Activated T-helper 17 cell treated with anti-CD3 and anti-CD28 coated beads, Interleukin-2, amount 50 U/mL, for 72 hours (primary cell): Measurements from ENCODE around the gene ARHGEF38. TPM values are rescaled to one million over a fixed set of nuclear protein-coding genes. Genes with fewer than 3 reads are reported as not detected.

Experiments used
- ATAC-seq: fragments of 150-1000 bp; cut with Tn5 transposase; replicated peaks from 2 replicates; pipeline ENCODE4 v1.10.0; 2021; ENCODE audit warnings: mild to moderate bottlenecking, moderate library complexity
- H3K27ac Mint-ChIP-seq: one replicate; pipeline ENCODE4 v1.8.0; 2022; ENCODE audit warnings: mixed read lengths
- H3K27me3 Mint-ChIP-seq: one replicate; pipeline ENCODE4 v1.8.0; 2022; ENCODE audit warnings: mixed read lengths
- H3K36me3 Mint-ChIP-seq: one replicate; pipeline ENCODE4 v1.8.0; 2022; ENCODE audit warnings: low read depth, mild to moderate bottlenecking, mixed read lengths
- H3K4me1 Mint-ChIP-seq: one replicate; pipeline ENCODE4 v1.8.0; 2022; ENCODE audit warnings: mixed read lengths
- H3K4me3 Mint-ChIP-seq: one replicate; pipeline ENCODE4 v1.8.0; 2022; ENCODE audit warnings: mild to moderate bottlenecking, mixed read lengths
- H3K9me3 Mint-ChIP-seq: one replicate; pipeline ENCODE4 v1.8.0; 2022; ENCODE audit warnings: mixed read lengths
- total RNA-seq, 2 donors: library from RNA; stranded (reverse); gene quantifications; one replicate each; pipeline ENCODE4 v1.2.3, GENCODE V29; 2022

Gene ARHGEF38, protein sequence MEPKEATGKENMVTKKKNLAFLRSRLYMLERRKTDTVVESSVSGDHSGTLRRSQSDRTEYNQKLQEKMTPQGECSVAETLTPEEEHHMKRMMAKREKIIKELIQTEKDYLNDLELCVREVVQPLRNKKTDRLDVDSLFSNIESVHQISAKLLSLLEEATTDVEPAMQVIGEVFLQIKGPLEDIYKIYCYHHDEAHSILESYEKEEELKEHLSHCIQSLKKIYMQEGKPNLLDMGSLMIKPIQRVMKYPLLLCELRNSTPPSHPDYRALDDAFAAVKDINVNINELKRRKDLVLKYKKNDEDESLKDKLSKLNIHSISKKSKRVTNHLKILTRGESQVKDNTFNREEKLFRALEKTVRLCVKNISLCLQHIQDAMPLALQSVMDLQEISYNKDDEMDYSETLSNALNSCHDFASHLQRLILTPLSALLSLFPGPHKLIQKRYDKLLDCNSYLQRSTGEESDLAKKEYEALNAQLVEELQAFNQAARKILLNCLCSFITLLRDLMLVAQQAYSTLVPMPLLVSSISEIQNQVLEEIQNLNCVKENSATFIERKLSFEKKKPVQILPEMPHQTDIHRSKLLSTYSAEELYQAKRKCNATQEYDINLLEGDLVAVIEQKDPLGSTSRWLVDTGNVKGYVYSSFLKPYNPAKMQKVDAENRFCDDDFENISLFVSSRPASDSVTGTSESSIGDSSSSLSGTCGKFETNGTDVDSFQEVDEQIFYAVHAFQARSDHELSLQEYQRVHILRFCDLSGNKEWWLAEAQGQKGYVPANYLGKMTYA
- not detected for total RNA-seq

DNA sequence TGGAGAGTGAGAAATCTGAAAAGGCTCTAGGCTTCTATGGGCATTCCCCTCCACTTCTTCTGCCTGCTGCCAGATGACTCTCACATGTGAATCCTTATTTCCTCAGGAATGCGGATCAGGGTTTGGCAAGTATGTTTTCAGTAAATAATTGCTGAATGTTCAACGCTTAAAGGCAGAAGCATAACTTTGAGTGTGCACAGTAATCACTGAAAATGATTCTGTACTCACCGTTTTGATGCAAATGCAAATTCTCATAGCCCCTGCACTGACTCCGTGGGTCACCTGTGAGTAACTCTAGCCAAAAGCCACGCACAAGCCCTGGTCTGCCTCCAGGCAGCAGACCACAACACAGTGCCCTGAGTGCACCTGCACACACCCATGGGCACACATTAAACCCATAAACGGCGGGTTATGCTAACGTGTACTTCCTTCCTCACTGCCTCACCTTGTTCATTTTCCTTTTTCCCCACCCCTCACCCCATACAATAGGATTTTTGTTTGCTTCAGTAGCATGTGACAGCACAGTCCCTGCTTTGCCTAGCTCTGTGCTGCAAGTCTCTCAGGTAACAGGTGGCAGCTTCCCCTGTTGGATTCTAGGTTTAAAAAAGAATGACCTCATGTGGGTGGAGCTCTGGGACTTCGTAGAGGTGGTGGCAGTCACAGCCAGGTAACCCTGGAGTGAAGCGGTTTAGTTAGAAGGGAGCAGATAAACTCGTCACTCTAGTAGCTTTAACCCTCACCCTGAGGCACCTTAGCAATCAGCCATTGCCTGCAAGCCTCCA lies at the start of gene ARHGEF38:
ARHGEF38 (plus strand) TSS at position 656 of the 782 bp plus-strand sequence. CDS start 146 bp downstream, outside the sequence.
- Mint-ChIP-seq H3K4me3 (no peak within 1 kb of the TSS), H3K27ac (no peak within 1 kb of the TSS), H3K9me3 (no peaks in the 10 kb centered on the region), H3K4me1 (peaks cover 3% of the 10 kb centered on the region), H3K36me3 (no peaks in the 10 kb centered on the region), H3K27me3 (peaks cover 6% of the 10 kb centered on the region)
- no peak for ATAC-seq

DNA sequence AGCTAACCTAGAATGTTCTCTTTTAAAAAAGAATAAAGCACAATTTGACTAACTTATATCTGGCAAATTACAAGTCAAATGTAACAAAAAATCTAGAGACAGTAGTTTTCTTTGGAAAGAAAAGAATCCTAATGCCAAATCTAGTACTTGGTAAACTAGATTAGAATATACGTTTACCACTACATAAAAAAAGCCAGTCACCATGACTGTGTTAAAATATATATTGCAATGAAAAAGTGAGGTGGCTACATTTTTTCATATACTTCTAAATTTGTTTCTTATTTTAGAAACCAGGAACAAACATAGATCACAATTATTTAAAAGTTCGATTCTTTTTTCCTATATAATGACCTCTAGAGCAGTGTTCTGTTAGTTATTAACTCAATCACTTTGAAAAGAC lies 48.9 kb upstream of the ARHGEF38 start:
- no peaks in the 10 kb centered on the region for H3K27me3 Mint-ChIP-seq
- H3K9me3 Mint-ChIP-seq, result no peaks in the 10 kb centered on the region
- no peak for ATAC-seq
- H3K4me1 Mint-ChIP-seq, result no peaks in the 10 kb centered on the region
- H3K36me3 Mint-ChIP-seq, result no peaks in the 10 kb centered on the region
- H3K4me3 Mint-ChIP-seq, result no peak overlapping the region
- H3K27ac Mint-ChIP-seq, result no peak overlapping the region

DNA sequence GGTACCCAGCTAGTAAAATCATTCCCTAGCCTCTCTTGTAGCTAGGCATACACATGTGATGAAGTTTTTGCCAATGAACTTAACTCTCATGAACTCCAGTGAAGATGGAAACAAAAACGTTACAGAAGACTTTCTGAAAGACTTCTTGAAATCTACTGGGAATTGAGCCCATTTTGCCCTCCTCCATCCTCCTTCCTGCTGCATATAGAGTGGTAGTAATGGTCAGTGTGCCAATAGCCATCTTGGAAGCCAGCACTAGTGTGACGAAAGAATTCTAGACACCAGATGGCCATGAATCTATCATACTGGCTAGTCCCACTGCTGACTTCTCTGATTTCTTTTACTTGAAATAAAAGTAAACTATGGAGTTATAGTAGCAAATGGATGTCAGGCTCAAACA lies 47.7 kb upstream of the ARHGEF38 start:
- Mint-ChIP-seq H3K27ac (no peak overlapping the region), H3K27me3 (no peaks in the 10 kb centered on the region), H3K9me3 (no peaks in the 10 kb centered on the region), H3K36me3 (no peaks in the 10 kb centered on the region), H3K4me3 (no peak overlapping the region), H3K4me1 (no peaks in the 10 kb centered on the region)
- no peak for ATAC-seq

DNA sequence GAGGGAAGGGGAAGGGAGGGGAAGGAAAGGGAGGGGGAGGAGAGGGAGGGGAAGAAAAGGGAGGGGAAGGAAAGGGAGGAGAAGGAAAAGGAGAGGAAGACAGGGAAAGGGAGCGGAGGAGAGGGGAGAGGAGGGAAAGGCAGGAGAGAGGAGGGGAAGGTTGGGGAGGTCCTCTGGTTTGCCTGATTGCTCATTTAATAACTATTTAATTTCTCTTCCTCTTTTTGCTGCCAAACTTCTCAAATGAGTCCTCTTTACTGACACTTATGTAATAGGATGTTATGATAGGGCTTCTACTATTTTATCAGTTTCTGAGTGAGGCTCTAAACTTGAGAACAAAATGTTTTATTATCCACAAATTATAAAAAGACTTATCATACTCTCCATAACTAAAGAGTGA lies 43.1 kb upstream of the ARHGEF38 start:
- H3K4me3 Mint-ChIP-seq, result no peak overlapping the region
- H3K27me3 Mint-ChIP-seq, result peaks cover 6% of the 10 kb centered on the region
- no peaks in the 10 kb centered on the region for H3K36me3 Mint-ChIP-seq
- H3K9me3 Mint-ChIP-seq, result peaks cover 7% of the 10 kb centered on the region
- ATAC-seq, result no peak
- no peaks in the 10 kb centered on the region for H3K4me1 Mint-ChIP-seq
- H3K27ac Mint-ChIP-seq, result no peak overlapping the region

DNA sequence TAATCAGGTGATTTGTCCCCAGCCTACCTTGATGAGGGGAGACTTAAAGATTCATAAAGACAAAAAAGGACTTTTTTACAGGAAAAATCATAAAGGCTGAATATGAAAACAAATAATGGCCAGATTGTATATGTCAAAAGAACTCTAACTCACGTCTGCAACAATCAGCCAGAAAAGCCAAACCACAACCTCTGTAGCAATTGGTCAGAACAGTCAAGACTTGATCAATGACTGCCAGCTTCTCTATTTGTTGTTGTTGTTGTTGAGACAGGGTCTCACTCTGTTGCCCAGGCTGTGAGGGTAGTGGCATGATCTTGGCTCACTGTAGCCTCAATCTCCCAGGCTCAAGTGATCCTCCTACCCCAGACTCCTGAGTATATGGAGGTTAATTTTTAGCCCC lies 42.7 kb upstream of the ARHGEF38 start:
- ATAC-seq, result no peak
- peaks cover 7% of the 10 kb centered on the region for H3K9me3 Mint-ChIP-seq

DNA sequence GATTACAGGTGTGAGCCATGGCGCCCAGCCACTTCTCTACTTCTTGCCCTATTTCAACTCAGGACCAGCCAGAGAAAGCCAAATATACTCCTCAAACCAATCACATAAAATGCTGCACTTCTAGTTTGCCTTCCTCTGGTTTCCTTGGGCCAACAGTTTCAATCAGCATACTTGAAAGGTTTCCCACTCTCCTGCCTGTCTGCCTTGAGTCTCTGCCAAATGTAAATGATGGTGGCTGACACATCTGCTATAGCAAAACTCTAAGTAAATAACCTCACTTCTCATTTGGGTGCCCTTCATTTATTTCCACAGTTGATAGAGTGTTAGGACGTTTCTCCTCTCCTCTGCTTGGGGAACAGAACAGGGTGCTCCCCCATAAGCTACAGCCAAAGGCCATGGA lies 42.2 kb upstream of the ARHGEF38 start:
- Mint-ChIP-seq H3K36me3 (no peaks in the 10 kb centered on the region), H3K27me3 (peaks cover 8% of the 10 kb centered on the region), H3K9me3 (peaks cover 7% of the 10 kb centered on the region), H3K27ac (no peak overlapping the region), H3K4me3 (no peak overlapping the region), H3K4me1 (no peaks in the 10 kb centered on the region)
- ATAC-seq, result no peak

More for the DNA sequence above, 42.7 kb upstream of the ARHGEF38 start:
- Mint-ChIP-seq H3K27me3 (peaks cover 6% of the 10 kb centered on the region), H3K36me3 (no peaks in the 10 kb centered on the region), H3K4me3 (no peak overlapping the region), H3K4me1 (no peaks in the 10 kb centered on the region), H3K27ac (no peak overlapping the region)

DNA sequence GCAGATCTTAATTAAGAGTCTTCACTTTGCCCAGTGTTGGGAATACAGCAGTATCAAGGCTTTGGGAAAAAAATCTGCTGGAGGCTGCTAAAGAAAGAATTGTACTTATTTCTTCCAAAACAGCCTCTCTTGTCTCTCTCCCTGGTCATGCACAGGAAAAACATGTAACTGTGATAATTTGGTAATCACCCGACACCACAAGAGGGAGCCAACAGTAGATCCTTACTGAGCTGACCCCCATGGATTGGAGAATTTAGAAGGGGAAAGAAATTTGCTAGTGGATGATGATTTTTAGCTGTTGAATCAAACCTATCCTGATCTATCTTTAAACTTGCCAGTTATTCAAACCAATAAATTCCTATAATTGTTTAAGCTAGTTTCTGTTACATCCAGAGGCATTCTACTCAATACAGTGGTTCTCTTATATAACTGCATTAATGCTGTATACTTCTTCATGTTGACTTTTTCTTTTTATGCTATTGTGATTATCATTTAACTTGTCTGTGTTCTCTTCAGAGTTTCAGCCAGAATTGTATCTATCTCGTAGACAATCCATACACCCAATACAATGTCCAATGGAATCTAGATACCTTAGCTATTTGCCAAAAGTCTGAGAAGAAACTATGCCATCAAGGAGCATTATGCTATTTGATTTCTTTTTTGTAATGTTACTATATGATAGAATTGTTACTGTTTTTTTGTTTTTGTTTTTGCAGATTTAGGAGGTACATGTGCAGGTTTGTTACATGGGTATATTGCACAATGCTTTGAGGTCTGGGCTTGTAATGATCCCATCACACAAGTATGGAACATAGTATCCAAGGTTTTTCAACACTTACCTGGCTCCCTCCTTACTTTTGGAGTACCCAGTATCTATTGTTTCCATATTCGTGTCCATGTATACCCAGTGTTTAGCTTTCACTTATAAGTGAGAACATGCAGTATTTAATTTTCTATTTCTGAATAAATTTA lies 31.3 kb upstream of the ARHGEF38 start:
- ATAC-seq, result no peak
- Mint-ChIP-seq H3K4me3 (no peak overlapping the region), H3K27me3 (peaks cover 11% of the 10 kb centered on the region), H3K9me3 (peaks cover under 1% of the 10 kb centered on the region), H3K27ac (no peak overlapping the region), H3K36me3 (no peaks in the 10 kb centered on the region), H3K4me1 (no peaks in the 10 kb centered on the region)

DNA sequence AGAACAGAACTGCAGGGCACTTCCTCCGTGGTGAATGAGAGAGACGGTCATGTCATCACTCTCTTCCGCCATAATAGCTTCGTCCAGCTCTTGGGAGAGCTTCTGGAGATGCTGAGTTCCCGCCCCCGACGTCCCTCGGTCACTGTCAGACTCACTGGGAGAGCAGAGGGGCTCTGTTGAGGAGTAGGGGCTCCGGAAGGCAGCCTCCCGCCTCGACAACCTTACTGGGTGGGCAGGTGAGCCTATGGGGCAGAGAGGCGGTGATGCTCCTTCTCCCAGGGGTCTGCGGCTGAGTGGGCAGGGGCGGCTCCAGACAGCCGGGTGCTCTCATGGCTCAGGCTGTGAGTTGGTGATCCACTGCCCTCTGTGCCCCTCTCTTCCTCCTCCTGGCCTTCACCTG lies 25.8 kb upstream of the ARHGEF38 start:
- Mint-ChIP-seq H3K36me3 (no peaks in the 10 kb centered on the region), H3K4me1 (no peaks in the 10 kb centered on the region), H3K27me3 (peaks cover 22% of the 10 kb centered on the region), H3K27ac (no peak overlapping the region), H3K9me3 (peaks cover 3% of the 10 kb centered on the region), H3K4me3 (no peak overlapping the region)
- no peak for ATAC-seq

DNA sequence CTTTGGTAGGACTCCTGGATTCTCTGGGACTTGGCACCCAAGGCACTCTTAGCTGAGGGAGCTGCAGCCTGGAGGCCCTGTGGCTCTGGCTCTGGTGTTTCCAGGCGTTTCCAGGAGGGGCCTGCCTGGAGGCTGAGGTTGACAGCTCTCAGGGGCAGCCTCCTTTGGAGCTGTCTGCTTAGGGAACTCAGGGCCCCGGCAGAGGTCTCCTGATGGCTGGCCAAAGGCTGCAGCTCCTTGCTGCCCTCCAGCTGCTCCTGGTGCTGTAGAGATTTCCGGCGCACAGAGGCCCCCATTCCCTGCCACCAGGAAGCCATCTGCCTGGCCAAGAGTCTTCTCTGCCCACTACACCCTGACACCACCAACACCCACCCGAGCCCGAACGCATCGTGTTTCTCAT lies 25.3 kb upstream of the ARHGEF38 start:
- H3K27ac Mint-ChIP-seq, result no peak overlapping the region
- no peak for ATAC-seq
- H3K9me3 Mint-ChIP-seq, result peaks cover 3% of the 10 kb centered on the region
- H3K36me3 Mint-ChIP-seq, result no peaks in the 10 kb centered on the region
- peaks cover 22% of the 10 kb centered on the region for H3K27me3 Mint-ChIP-seq
- no peaks in the 10 kb centered on the region for H3K4me1 Mint-ChIP-seq
- H3K4me3 Mint-ChIP-seq, result no peak overlapping the region

DNA sequence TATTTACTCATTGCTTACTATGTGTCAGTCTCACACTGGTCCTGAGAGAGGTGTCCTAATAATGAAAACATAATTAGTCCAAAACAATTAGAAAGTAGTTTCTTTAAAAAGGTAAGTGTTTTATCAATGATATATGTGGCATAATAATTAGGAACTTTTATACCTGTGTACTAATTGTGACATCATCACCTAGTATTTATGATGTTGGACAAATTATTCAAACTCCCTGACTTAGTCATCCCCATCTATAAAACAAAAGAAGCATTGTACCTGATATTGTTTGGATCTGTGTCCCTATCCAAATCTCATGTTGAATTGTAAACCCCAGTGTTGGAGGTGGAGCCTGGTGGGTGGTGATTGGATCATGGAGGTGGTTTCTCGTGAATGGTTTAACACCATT lies 15.8 kb upstream of the ARHGEF38 start:
- Mint-ChIP-seq H3K36me3 (no peaks in the 10 kb centered on the region), H3K9me3 (no peaks in the 10 kb centered on the region), H3K27me3 (peaks cover 8% of the 10 kb centered on the region), H3K4me1 (no peaks in the 10 kb centered on the region), H3K4me3 (no peak overlapping the region), H3K27ac (no peak overlapping the region)
- no peak for ATAC-seq

DNA sequence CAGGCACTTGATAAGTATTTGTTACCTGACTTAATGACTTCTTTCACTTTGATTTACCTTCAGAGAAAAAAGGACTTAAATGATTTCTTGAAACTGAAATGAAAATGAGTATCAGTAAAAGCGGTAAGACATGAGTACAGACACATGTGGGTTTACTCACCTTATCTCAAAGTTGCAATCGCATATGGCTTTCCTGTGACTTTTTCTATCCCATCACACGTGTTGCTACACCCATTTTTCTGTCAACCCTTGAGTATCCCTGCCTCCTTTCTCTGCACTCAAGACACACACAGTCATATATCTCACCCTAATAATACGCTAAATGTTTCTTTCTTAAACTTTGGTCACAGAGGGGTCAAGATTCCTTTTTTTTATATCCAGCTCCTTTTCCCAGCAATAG lies 11.0 kb upstream of the ARHGEF38 start:
- Mint-ChIP-seq H3K9me3 (no peaks in the 10 kb centered on the region), H3K36me3 (no peaks in the 10 kb centered on the region), H3K4me3 (no peak overlapping the region), H3K27me3 (no peaks in the 10 kb centered on the region), H3K27ac (no peak overlapping the region), H3K4me1 (no peaks in the 10 kb centered on the region)
- ATAC-seq, result no peak

DNA sequence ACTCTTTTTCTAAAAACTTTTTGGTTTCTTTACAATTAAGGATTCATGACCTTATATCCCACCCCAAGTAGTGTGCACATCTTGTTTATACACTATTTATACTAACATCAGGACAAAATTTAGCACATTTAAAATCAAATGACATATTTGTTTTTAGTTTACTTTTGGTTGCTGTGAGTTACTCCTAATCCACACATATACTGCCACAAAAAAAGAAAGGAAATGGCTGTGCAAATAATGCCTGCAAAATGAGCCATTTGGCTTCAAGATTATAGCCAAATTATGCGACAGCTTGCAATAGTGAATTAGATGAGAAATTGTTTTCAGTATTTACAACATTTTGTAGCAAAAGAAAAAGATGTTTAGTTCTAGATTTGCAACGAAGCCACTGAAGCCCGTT lies 10.4 kb upstream of the ARHGEF38 start:
- H3K4me3 Mint-ChIP-seq, result no peak overlapping the region
- H3K27ac Mint-ChIP-seq, result no peak overlapping the region
- H3K4me1 Mint-ChIP-seq, result no peaks in the 10 kb centered on the region
- no peak for ATAC-seq
- H3K27me3 Mint-ChIP-seq, result no peaks in the 10 kb centered on the region
- H3K36me3 Mint-ChIP-seq, result no peaks in the 10 kb centered on the region
- H3K9me3 Mint-ChIP-seq, result no peaks in the 10 kb centered on the region

DNA sequence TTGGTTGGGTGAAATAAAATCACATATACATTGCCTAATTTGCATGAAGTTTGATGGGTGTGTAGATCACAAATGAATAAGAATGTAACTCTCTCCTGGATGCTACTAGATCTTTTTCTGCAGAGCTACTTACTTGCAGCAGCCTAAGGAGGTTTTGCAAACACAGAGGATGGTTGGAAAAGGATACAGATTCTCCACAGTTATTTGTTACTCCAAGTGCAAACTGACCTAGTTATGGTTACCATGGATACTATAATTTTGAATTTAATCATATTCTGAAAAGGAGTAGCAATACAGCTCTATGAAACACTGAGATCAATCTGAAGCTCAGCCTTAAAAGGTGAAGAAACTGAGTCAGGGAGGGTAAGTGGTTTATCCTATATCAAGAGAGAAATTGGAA lies 9.1 kb upstream of the ARHGEF38 start:
- Mint-ChIP-seq H3K9me3 (no peaks in the 10 kb centered on the region), H3K36me3 (no peaks in the 10 kb centered on the region), H3K27me3 (peaks cover 3% of the 10 kb centered on the region), H3K4me1 (no peaks in the 10 kb centered on the region), H3K4me3 (no peak overlapping the region), H3K27ac (no peak overlapping the region)
- no peak for ATAC-seq

DNA sequence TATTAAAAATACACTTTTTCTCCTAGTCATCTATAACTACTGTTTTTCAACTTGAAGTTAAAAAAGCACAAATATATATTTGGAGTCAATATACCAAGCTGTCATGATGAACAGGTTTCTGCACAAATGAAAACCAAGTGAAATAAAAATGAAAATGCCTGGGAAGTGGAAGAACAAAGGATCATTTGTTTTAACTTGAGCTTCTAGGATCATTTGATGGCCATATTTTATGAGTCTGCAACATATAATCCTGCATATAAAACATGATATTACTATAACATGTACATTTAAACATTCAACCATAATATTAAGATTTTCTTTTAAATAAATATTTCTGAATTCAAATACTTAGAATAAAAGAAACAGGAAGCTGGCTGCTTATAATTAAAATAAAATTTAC lies 8.5 kb upstream of the ARHGEF38 start:
- Mint-ChIP-seq H3K27me3 (peaks cover 3% of the 10 kb centered on the region), H3K4me1 (no peaks in the 10 kb centered on the region), H3K9me3 (no peaks in the 10 kb centered on the region), H3K4me3 (no peak overlapping the region), H3K27ac (no peak overlapping the region), H3K36me3 (no peaks in the 10 kb centered on the region)
- ATAC-seq, result no peak
